ENCODE data around the gene AIF1L. TPM values are rescaled to one million over a fixed set of nuclear protein-coding genes. Genes with fewer than 3 reads are reported as not detected.
A peak's percentile ranks its signal among the peaks of the same experiment; 100 is the strongest.

The AIF1L gene
- polyA plus RNA-seq, 1 donor (not counting 4 experiments of a cell fraction or from before 2014, with no cell fraction given), result 1.5 TPM

DNA sequence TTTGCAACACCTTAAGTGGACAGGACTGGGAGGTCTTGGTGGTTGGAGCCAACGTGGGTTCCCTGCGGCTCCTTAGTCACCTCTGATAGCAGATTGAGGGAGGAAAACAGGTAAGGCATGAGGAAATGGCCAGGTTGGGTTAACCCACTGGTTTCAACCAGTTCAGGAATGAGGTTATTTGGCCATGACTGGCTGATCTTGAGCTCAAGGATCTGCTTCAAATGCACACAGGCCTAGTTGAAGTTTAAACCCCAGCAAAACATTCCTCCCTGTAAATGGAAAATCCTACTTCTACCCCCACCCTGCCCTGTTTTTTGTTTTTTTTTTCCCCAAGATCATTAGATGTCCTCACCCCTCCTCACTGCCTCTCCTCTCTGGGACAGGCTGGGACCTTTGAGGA, 25.8 kb downstream of the AIF1L start:
- TF ChIP-seq, protein P1, sequence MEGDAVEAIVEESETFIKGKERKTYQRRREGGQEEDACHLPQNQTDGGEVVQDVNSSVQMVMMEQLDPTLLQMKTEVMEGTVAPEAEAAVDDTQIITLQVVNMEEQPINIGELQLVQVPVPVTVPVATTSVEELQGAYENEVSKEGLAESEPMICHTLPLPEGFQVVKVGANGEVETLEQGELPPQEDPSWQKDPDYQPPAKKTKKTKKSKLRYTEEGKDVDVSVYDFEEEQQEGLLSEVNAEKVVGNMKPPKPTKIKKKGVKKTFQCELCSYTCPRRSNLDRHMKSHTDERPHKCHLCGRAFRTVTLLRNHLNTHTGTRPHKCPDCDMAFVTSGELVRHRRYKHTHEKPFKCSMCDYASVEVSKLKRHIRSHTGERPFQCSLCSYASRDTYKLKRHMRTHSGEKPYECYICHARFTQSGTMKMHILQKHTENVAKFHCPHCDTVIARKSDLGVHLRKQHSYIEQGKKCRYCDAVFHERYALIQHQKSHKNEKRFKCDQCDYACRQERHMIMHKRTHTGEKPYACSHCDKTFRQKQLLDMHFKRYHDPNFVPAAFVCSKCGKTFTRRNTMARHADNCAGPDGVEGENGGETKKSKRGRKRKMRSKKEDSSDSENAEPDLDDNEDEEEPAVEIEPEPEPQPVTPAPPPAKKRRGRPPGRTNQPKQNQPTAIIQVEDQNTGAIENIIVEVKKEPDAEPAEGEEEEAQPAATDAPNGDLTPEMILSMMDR (optimal IDR thresholded peaks at IDR 0.05 in 1 of 3, IDR thresholded peaks at IDR 0.05 in 1 of 3, conservative IDR thresholded peaks at IDR 0.05 in 1 of 3; ENCODE audit: extremely low read depth in 1 of 3, insufficient read depth in 2 of 3, low read length in 3 of 3), result no peak
- TF ChIP-seq EZH2 (IDR thresholded peaks at IDR 0.05; ENCODE audit: low read length), result no peak
- Histone ChIP-seq H3K27ac (ENCODE audit: control insufficient read depth, insufficient read depth, low read length) (no peak overlapping the region), H3K79me2 (ENCODE audit: control insufficient read depth, insufficient read depth, low read length) (peaks cover 19% of the 10 kb centered on the region), H2AFZ (ENCODE audit: control insufficient read depth, low read length) (no peak overlapping the region), H3K9me3 (ENCODE audit: control insufficient read depth, low read depth, low read length) (no peaks in the 10 kb centered on the region), H3K36me3 (ENCODE audit: control insufficient read depth in 2 of 2, extremely low read depth in 1 of 2, insufficient read depth in 2 of 2, low read length in 2 of 2) (peaks cover 0 to 3% of the 10 kb centered on the region in 2 experiments), H3K27me3 (ENCODE audit: control insufficient read depth, extremely low read depth, insufficient read depth, low read length) (no peaks in the 10 kb centered on the region), H3K9me1 (ENCODE audit: control insufficient read depth, extremely low read depth, insufficient read depth, low read length) (peaks cover 2% of the 10 kb centered on the region), H3K4me1 (ENCODE audit: control insufficient read depth, extremely low read depth, insufficient read depth, low read length) (peaks cover 10% of the 10 kb centered on the region), H4K20me1 (ENCODE audit: control insufficient read depth, extremely low read depth, insufficient read depth, low read length) (no peaks in the 10 kb centered on the region), H3K4me3 (ENCODE audit: control insufficient read depth in 2 of 3, extremely low read depth in 1 of 3, insufficient read depth in 2 of 3, low read depth in 1 of 3, low read length in 3 of 3) (no peak overlapping the region), H3K4me2 (ENCODE audit: control insufficient read depth, extremely low read depth, insufficient read depth, low read depth, low read length) (no peak overlapping the region), H3K9ac (ENCODE audit: control insufficient read depth, extremely low read depth, insufficient read depth, low read length) (no peak overlapping the region)
- DNase-seq (ENCODE audit: low read depth, low spot score) (no peak), FAIRE-seq (no peak)
- dilution Hi-C loops (cut with MboI; ENCODE audit: extremely low pct_ligation_motif_present, low sequenced_read_pairs), result no loop called here

DNA sequence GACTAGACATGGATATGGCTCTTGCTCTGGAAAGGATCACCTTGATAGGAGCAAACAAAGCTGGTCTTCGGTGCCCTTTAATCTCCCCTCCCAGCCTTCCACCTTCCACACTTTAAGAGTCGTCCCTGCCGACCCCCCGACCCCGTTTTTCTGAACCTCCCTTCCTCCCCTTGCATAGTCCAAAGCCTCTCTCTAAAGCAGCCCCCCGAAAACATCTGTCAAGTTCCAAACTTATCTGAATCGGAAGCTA, 28.6 kb downstream of the AIF1L start:
- H3K79me2 ChIP-seq (ENCODE audit: control insufficient read depth, insufficient read depth, low read length), result peaks cover 22% of the 10 kb centered on the region
- TF ChIP-seq, protein P1 (optimal IDR thresholded peaks at IDR 0.05 in 1 of 3, IDR thresholded peaks at IDR 0.05 in 1 of 3, conservative IDR thresholded peaks at IDR 0.05 in 1 of 3; ENCODE audit: extremely low read depth in 1 of 3, insufficient read depth in 2 of 3, low read length in 3 of 3), result no peak
- no peaks in the 10 kb centered on the region for H4K20me1 ChIP-seq (ENCODE audit: control insufficient read depth, extremely low read depth, insufficient read depth, low read length)

More for the DNA sequence above, 28.6 kb downstream of the AIF1L start:
- Histone ChIP-seq H3K9me3 (ENCODE audit: control insufficient read depth, low read depth, low read length) (no peaks in the 10 kb centered on the region), H3K4me2 (ENCODE audit: control insufficient read depth, extremely low read depth, insufficient read depth, low read depth, low read length) (peak overlapping the region; percentile 99), H3K9ac (ENCODE audit: control insufficient read depth, extremely low read depth, insufficient read depth, low read length) (peak overlapping the region; percentile 97), H3K9me1 (ENCODE audit: control insufficient read depth, extremely low read depth, insufficient read depth, low read length) (peaks cover 2% of the 10 kb centered on the region), H3K27me3 (ENCODE audit: control insufficient read depth, extremely low read depth, insufficient read depth, low read length) (no peaks in the 10 kb centered on the region), H3K36me3 (ENCODE audit: control insufficient read depth in 2 of 2, extremely low read depth in 1 of 2, insufficient read depth in 2 of 2, low read length in 2 of 2) (peaks cover 6 to 11% of the 10 kb centered on the region in 2 experiments), H2AFZ (ENCODE audit: control insufficient read depth, low read length) (peak overlapping the region; percentile 83), H3K4me3 (ENCODE audit: control insufficient read depth in 2 of 3, extremely low read depth in 1 of 3, insufficient read depth in 2 of 3, low read depth in 1 of 3, low read length in 3 of 3) (peak overlapping the region; percentile 74 to 100 (median 93)), H3K4me1 (ENCODE audit: control insufficient read depth, extremely low read depth, insufficient read depth, low read length) (peaks cover 10% of the 10 kb centered on the region), H3K27ac (ENCODE audit: control insufficient read depth, insufficient read depth, low read length) (peak overlapping the region; percentile 94)
- no peak for DNase-seq (ENCODE audit: low read depth, low spot score)
- dilution Hi-C loops (cut with MboI; ENCODE audit: extremely low pct_ligation_motif_present, low sequenced_read_pairs), result no loop called here
- no peak for FAIRE-seq
